ENCODE results near the gene CSPG4. TPM values are rescaled to one million over a fixed set of nuclear protein-coding genes. Genes with fewer than 3 reads are reported as not detected.

Gene CSPG4
- total RNA-seq, 4 donors from 2014 or later = 11.2 to 60.9 (median 31.3) TPM

GRCh38 chr15:75646944-75647364, 65.7 kb downstream of the CSPG4 start:
- 5% methylated on average over 16 of the region's 26 CpGs; no CpG with 5 or more reads in 1 of the 2 donors for WGBS, 2 donors (ENCODE audit: low coverage in 1 of 2)
- intact Hi-C loops (cut with DNase I; ENCODE audit: low total_unique reads) = no loop called here
- Histone ChIP-seq H3K4me3 (peak overlapping the region; percentile 66 to 90 (median 80)), H3K4me1 (peaks cover 38 to 48% (median 43%) of the 10 kb centered on the region in 4 donors), H3K27me3 (no peaks in the 10 kb centered on the region), H3K27ac (peak overlapping the region; percentile 93 to 96 (median 94)), H3K9me3 (no peaks in the 10 kb centered on the region), H3K36me3 (no peaks in the 10 kb centered on the region)
- no peak for TF ChIP-seq POLR2A (IDR thresholded peaks at IDR 0.05)
- TF ChIP-seq POLR2AphosphoS5 (IDR thresholded peaks at IDR 0.05) = peak in 2 of 3 donors; percentile 39 to 66
- DNase-seq = peak; percentile 41
- in situ Hi-C loops (cut with MboI; ENCODE audit: low pct_ligation_motif_present in 1 of 4, low pct_unique_long_range_greater_than_20kb in 1 of 4, low sequenced_read_pairs in 3 of 4) = loop anchor here in 3 of 4 donors (25.0 kb wide), 1 partner anchor 285 kb away; the partner anchor contains the start of gene MAN2C1 (in 3 of the 3)

- Histone ChIP-seq H3K27me3 (no peaks in the 10 kb centered on the region), H3K36me3 (no peaks in the 10 kb centered on the region), H3K4me1 (peaks cover 32 to 44% (median 37%) of the 10 kb centered on the region in 4 donors), H3K9me3 (no peaks in the 10 kb centered on the region), H3K27ac (peak overlapping the region; percentile 93 to 96 (median 94)), H3K4me3 (peak overlapping the region; percentile 66 to 90 (median 80))
- in situ Hi-C loops (cut with MboI; ENCODE audit: low pct_ligation_motif_present in 1 of 4, low pct_unique_long_range_greater_than_20kb in 1 of 4, low sequenced_read_pairs in 3 of 4) (loop anchor here in 3 of 4 donors (25.0 kb wide), 1 partner anchor 284 kb away; the partner anchor contains the start of gene MAN2C1 (in 3 of the 3)), intact Hi-C loops (cut with DNase I; ENCODE audit: low total_unique reads) (no loop called here)
- DNase-seq = no peak
- TF ChIP-seq EP300 (IDR thresholded peaks at IDR 0.05; ENCODE audit: low read depth) (no peak), POLR2A (IDR thresholded peaks at IDR 0.05) (no peak), POLR2AphosphoS5 (IDR thresholded peaks at IDR 0.05) (no peak), CTCF (IDR thresholded peaks at IDR 0.05) (no peak)
- WGBS, 2 donors (ENCODE audit: low coverage in 1 of 2) = 49% methylated on average over 5 of the region's 5 CpGs; no CpG with 5 or more reads in 1 of the 2 donors
Observed at GRCh38 chr15:75646112-75646943, 66.3 kb downstream of the CSPG4 start.

GRCh38 chr15:75644376-75644775, 68.3 kb downstream of the CSPG4 start:
- Histone ChIP-seq H3K9me3 (no peaks in the 10 kb centered on the region), H3K27ac (no peak overlapping the region), H3K36me3 (no peaks in the 10 kb centered on the region), H3K4me1 (peaks cover 18 to 34% (median 25%) of the 10 kb centered on the region in 4 donors), H3K27me3 (no peaks in the 10 kb centered on the region), H3K4me3 (no peak overlapping the region)
- in situ Hi-C loops (cut with MboI; ENCODE audit: low pct_ligation_motif_present in 1 of 4, low pct_unique_long_range_greater_than_20kb in 1 of 4, low sequenced_read_pairs in 3 of 4) (loop anchor here in 3 of 4 donors (25.0 kb wide), 1 partner anchor 282 kb away; the partner anchor contains the start of gene MAN2C1 (in 3 of the 3)), intact Hi-C loops (cut with DNase I; ENCODE audit: low total_unique reads) (no loop called here)
- TF ChIP-seq POLR2A (IDR thresholded peaks at IDR 0.05) = no peak
- no peak for TF ChIP-seq EP300 (IDR thresholded peaks at IDR 0.05; ENCODE audit: low read depth)
- TF ChIP-seq POLR2AphosphoS5 (IDR thresholded peaks at IDR 0.05) = no peak
- TF ChIP-seq CTCF (IDR thresholded peaks at IDR 0.05) = no peak
- 79% methylated on average over 2 of the region's 2 CpGs; no CpG with 5 or more reads in 1 of the 2 donors for WGBS, 2 donors (ENCODE audit: low coverage in 1 of 2)
- no peak for DNase-seq

GRCh38 chr15:75641603-75642002, 71.0 kb downstream of the CSPG4 start:
- H3K9me3 ChIP-seq = no peaks in the 10 kb centered on the region
- DNase-seq = no peak
- WGBS, 2 donors (ENCODE audit: low coverage in 1 of 2) = 57 to 80% methylated on average over 4 to 5 of the region's 5 CpGs
- in situ Hi-C loops (cut with MboI; ENCODE audit: low pct_ligation_motif_present in 1 of 4, low pct_unique_long_range_greater_than_20kb in 1 of 4, low sequenced_read_pairs in 3 of 4) (loop anchor here in 3 of 4 donors (25.0 kb wide), 1 partner anchor 279 kb away; the partner anchor contains the start of gene MAN2C1 (in 3 of the 3)), intact Hi-C loops (cut with DNase I; ENCODE audit: low total_unique reads) (no loop called here)
- no peaks in the 10 kb centered on the region for H3K36me3 ChIP-seq
- peaks cover 25 to 46% (median 36%) of the 10 kb centered on the region in 4 donors for H3K4me1 ChIP-seq
- TF ChIP-seq CTCF (IDR thresholded peaks at IDR 0.05) (no peak), POLR2A (IDR thresholded peaks at IDR 0.05) (no peak), POLR2AphosphoS5 (IDR thresholded peaks at IDR 0.05) (no peak), EP300 (IDR thresholded peaks at IDR 0.05; ENCODE audit: low read depth) (no peak)
- H3K27me3 ChIP-seq = no peaks in the 10 kb centered on the region
- no peak overlapping the region for H3K27ac ChIP-seq
- no peak overlapping the region for H3K4me3 ChIP-seq
